22Rv1 (cell line): ENCODE results near the gene RIIAD1.

ENCODE experiments used
- H3K27ac ChIP-seq: fragments of 450-650 bp; 2 replicates; pipeline ENCODE4 v1.5.1; 2017
- CTCF ChIP-seq: fragments of 450-650 bp; IDR thresholded peaks from 2 replicates; pipeline ENCODE4 v1.5.1; 2017; ENCODE audit warnings: mild to moderate bottlenecking
- ZFX ChIP-seq: fragments of 450-650 bp; IDR thresholded peaks from 2 replicates; pipeline ENCODE4 v1.6.1; 2017; ENCODE audit warnings: antibody characterized with exemption, borderline replicate concordance

RIIAD1 gene

GRCh38 chr1:151711044-151711800 lies 10.1 kb upstream of the RIIAD1 start:
- TF ChIP-seq ZFX (no peak), CTCF (no peak)
- H3K27ac ChIP-seq: no peak overlapping the region

GRCh38 chr1:151711951-151712350 lies 9.4 kb upstream of the RIIAD1 start:
- TF ChIP-seq ZFX (no peak), CTCF (no peak)

GRCh38 chr1:151713044-151713443 lies 8.3 kb upstream of the RIIAD1 start:
- H3K27ac ChIP-seq: peak overlapping the region; percentile 59
- TF ChIP-seq ZFX: no peak
- TF ChIP-seq CTCF: no peak

More at GRCh38 chr1:151711951-151712350, 9.4 kb upstream of the RIIAD1 start:
- no peak overlapping the region; the same call in 1 of the 2 replicates for H3K27ac ChIP-seq

GRCh38 chr1:151713874-151714273 lies 7.4 kb upstream of the RIIAD1 start:
- no peak for TF ChIP-seq CTCF
- TF ChIP-seq ZFX: no peak
- peak overlapping the region; percentile 59 for H3K27ac ChIP-seq

- TF ChIP-seq ZFX: no peak
- TF ChIP-seq CTCF: no peak
- peak overlapping the region; percentile 59 for H3K27ac ChIP-seq
Observed at GRCh38 chr1:151714820-151715725, 6.2 kb upstream of the RIIAD1 start.

GRCh38 chr1:151715726-151716404 lies 5.5 kb upstream of the RIIAD1 start:
- H3K27ac ChIP-seq: peak overlapping the region; percentile 59
- TF ChIP-seq CTCF (peak; percentile 27; the same call in 1 of the 2 replicates), ZFX (no peak)
